AG08395 (cell line): ENCODE results near the gene OR2S2.
"Not testable (repeated sequence)": the region's sequence is repeated elsewhere in the genome, so short reads cannot be mapped to it uniquely, and the experiment has no call there.

Experiments
- DNase-seq: peaks from one replicate; pipeline ENCODE4 v3.0.0; 2012; ENCODE audit warnings: mixed read lengths, low spot score

Gene OR2S2

GRCh38 chr9:35962126-35962906 lies 4.4 kb upstream of the OR2S2 start:
- DNase-seq: peak; percentile 89

DNA sequence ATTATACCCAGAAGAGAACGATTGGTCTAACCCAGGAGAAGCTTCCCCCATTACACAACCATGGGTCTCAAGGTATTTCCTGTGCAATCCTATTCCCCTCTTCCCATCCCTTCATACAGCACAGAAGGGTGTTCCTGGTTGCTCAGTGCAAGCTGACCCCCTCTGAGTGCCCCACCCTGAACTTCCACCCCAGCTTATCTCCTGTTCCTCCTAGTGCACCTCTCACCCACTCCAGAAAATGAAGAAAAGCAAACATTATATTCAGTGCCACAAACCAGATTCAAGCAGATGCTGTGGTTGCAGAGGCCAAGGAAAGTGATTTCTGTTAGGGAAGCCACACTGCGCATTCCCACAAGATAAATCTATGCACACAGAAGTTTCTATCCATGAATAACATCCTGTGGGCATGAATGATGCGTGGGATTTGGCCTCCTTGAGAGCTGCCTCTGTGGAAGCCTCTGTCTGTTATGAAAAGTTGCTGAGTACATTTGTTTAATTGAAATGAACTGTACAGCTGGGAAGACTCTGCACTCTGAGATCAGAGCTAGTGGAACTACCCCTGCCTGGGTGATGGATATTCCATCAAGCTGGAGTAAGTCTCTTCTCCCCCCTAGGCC lies 2.2 kb upstream of the OR2S2 start:
- peak; percentile 21 for DNase-seq

DNA sequence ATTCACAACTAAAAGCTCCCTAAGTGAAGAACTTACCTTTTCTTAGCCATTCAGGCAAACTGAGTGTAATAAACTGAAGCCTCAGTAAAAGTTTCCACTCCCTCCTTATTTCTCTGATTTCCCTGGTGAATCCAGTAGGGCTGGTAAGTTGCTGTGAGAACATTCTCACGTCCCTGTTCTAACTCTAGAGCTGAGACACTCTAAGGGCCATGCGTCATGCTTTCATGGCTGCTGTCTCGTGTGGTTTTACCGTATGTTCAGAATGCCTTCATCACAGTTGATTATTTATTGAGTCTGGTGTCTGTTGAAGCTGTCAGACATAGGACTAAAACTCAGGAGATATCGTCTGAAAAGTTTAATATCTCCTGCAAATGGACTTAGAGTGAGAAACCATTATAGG lies 1.3 kb downstream of the OR2S2 start:
- DNase-seq: no peak

GRCh38 chr9:35954942-35955546 lies 2.9 kb downstream of the OR2S2 start:
- peak; percentile 70 for DNase-seq

DNA sequence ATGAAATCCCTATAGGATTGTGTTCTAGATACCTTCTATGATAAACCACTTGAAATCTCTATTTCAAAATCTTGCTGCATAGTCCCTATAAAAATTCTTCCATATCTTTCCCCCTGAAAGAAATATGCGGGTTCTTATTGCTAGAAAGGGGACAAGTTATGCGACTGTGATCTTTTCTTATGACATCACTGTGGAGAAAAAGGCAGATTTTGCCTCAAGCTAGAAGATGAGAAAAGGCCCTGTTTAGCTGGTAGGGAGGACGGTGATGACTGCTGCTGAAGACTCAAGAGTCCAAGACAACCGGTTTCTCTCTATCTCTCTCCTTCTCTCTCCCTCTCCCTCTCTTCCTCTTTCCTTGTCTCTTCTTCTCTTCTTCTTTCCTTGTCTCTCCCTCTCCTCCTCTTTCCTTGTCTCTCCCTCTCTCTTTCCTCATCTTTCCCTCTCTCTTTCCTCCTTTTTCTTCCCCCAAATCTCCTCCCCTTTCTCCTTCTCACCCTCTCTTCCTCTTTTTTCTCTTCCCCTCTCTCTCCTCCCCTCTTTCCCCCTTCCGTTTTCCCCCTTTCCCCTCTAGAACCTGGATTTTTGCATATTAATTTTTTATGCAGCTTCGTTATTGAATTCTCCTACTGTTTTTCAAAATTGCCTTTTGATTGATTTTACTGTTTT lies 5.3 kb downstream of the OR2S2 start:
- no peak for DNase-seq

- DNase-seq: peak; percentile 48
These were observed 6.2 kb downstream of the OR2S2 start for GRCh38 chr9:35951736-35952135.

DNA sequence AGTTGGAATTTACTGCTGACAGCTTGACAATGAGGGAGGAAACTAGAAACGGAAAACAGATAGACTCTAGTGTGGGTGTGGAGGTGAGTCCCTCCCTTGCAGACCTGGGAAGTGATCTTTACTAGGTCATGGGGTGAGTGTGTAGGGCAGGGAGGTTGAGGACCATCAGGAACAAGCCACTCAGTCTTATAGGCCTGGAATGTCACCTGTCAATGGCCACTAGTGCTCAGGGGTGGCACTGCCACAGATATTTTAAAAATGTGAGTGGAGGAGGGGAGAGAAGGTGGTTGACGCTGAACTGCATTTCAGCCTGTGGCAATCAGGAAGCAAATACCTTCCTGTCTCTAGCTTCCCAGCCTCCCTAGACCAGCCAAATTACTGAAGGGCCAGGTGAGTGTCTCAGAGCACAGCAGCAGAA lies 9.0 kb downstream of the OR2S2 start:
- no peak for DNase-seq

- no peak for DNase-seq
These were observed 9.5 kb downstream of the OR2S2 start for GRCh38 chr9:35948451-35948850.

GRCh38 chr9:35945341-35946018 lies 12.5 kb downstream of the OR2S2 start:
- peak; percentile 89 for DNase-seq

- no peak for DNase-seq
These were observed 13.1 kb downstream of the OR2S2 start for GRCh38 chr9:35944841-35945240.

GRCh38 chr9:35944173-35944572 lies 13.8 kb downstream of the OR2S2 start:
- no peak for DNase-seq

- DNase-seq: no peak
These were observed 15.7 kb downstream of the OR2S2 start for GRCh38 chr9:35942286-35942685.

GRCh38 chr9:35940458-35941407 lies 17.2 kb downstream of the OR2S2 start:
- DNase-seq: no peak

DNA sequence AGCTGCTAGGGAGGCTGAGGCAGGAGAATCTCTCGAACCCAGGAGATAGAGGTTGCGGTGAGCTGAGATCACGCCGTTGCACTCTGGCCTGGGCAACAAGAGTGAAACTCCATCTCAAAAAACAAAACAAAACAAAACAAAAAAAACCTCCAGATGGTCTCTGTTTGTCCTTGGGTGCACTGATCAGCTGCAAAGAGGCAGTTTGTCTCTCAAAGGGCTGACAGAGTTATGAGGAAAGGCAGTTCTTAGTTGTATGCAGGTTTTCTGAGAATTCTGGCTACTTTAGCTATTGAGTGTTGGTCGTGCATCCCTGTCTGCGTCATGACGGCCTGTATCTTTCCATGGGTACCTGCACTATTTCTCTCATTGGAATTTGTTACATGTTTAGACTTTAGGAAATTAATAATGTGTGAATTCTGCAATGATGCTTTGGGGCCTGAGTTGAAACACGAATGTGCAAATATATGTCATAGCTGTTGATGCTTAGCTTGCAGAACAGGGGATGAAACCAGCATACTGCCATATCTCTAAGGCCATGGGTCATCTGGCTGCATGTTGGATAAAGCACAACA lies 18.2 kb downstream of the OR2S2 start:
- DNase-seq: no peak

DNA sequence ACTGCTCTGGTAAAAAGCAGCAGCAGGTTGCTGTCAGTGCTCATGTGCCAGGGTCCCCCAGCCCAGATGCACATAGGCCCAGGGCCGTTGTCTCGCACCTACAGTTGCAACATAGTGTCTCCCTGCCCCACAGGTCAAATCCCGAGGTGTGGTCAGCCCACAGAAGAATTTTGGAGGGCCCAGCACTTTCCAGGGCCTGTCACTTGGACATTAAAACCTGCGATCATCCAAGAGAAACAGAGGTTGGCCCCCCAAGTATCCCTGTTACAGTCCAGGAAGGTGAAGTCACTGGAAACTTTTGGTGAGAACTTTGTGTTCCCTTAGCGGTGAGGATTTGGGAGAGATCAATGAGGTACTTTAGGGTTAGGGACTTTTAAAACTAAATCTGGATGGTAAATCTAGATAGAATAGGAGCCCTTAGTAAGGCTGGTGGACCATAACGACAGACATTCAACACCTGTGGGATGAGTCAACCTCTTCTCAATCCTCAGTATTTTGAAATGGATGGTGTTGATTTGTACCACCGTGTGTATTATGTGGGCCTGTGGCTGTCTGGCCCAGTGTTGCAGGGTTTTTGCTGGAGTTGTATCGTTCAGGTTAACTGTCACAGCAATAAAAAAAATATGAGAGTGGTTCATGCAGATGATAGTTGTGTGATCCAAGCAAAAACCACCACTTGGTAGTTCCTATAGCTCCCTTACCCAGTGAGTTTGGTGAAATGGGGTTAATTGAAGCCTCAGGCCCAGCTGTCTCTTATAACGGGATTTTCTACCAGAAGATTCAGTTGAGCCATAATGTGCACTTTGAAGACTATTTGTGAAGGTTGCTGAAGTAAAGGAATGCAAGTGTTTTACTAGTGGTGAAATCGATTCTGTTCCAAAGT lies 19.2 kb downstream of the OR2S2 start:
- DNase-seq: no peak

GRCh38 chr9:35937227-35937626 lies 20.7 kb downstream of the OR2S2 start:
- no peak for DNase-seq

DNA sequence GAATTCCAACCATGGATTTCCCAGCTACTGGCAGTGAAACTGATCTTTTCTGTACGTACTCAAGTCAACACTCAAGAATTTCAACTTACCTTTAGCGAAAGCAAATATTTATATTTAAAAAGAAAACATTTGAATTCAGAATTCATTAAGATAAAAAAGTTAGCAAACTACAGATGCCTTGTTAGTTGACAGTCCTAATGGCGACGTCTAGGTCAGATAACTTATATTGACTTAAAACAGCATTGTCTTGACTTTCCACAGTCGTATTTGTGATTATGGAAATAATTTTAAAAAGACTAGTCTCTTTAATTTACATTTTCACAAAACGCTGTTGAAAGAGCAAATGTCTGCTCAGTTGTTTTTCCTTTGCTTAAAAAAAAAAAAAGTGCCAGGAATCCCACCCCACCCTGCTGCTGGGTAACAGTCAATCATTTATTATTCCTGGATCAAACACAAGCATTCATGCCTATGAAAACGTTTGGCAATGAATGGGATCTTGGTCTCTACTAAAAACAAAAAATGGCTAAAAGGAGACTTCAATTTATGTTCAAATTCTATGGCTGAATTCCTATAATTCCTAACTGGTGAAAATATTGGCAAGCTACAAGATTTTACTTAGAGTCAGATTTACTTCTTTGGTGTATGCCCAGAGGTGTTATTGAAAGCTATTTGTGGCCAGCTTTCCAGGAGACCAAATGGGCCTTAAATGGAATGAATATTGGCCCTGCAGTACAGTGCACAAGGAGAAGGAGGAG lies 22.0 kb downstream of the OR2S2 start:
- DNase-seq: peak; percentile 63

- DNase-seq: no peak
These were observed 22.7 kb downstream of the OR2S2 start for GRCh38 chr9:35935261-35935660.

GRCh38 chr9:35934069-35934468 lies 23.9 kb downstream of the OR2S2 start:
- DNase-seq: not testable (repeated sequence)
